Adipocyte (in vitro differentiated cells): ENCODE results near the gene CAPN9.
"Not testable (repeated sequence)": the region's sequence is repeated elsewhere in the genome, so short reads cannot be mapped to it uniquely, and the experiment has no call there.

Experiments used
- DNase-seq: peaks from one replicate; pipeline ENCODE4 v3.0.0-alpha.2; 2015; ENCODE audit warnings: low read depth
- H3K27me3 ChIP-seq: replicated peaks from 2 replicates; pipeline ENCODE4 v1.7.0; 2013; ENCODE audit warnings: mild to moderate bottlenecking, low read length, moderate library complexity; ENCODE audit not compliant: control insufficient read depth, insufficient read depth
- H3K36me3 ChIP-seq: 2 replicates; pipeline ENCODE4 v1.7.0; 2013; ENCODE audit warnings: low read length, mild to moderate bottlenecking, moderate library complexity; ENCODE audit not compliant: control insufficient read depth, insufficient read depth, severe bottlenecking
- H3K4me1 ChIP-seq: 2 replicates; pipeline ENCODE4 v1.7.0; 2013; ENCODE audit warnings: mild to moderate bottlenecking, low read length, moderate library complexity; ENCODE audit not compliant: control insufficient read depth, insufficient read depth
- H3K4me3 ChIP-seq: 2 replicates; pipeline ENCODE4 v1.7.0; 2013; ENCODE audit warnings: mild to moderate bottlenecking, low read length, moderate library complexity
- H3K9ac ChIP-seq: 2 replicates; pipeline ENCODE4 v1.7.0; 2013; ENCODE audit warnings: mild to moderate bottlenecking, low read length, moderate library complexity
- H3K9me3 ChIP-seq: 2 replicates; pipeline ENCODE4 v1.7.0; 2013; ENCODE audit warnings: mild to moderate bottlenecking, low read length, moderate library complexity; ENCODE audit not compliant: control insufficient read depth

Gene CAPN9

DNA sequence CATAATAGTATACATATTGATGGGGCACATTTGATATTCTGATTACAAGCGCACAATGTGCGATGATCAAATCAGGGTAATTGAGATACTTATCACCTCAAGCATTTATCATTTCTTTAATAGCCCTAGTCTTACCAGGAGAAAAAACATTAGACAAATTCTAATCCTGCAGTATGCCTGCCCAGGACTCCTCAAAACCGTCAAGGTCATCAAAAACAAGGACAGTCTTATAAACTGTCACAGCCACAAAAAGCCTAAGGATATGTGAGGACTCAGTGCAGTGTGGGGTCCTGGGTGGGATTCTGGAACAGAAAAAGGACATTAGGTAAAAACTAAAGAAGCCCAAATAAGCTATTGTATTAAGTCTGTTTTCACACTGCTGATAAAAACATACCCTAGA lies 19.1 kb downstream of the CAPN9 start:
- Histone ChIP-seq H3K4me3 (no peak overlapping the region), H3K36me3 (no peaks in the 10 kb centered on the region), H3K4me1 (peaks cover 4% of the 10 kb centered on the region), H3K9me3 (peaks cover 18% of the 10 kb centered on the region), H3K27me3 (peaks cover 9% of the 10 kb centered on the region), H3K9ac (no peak overlapping the region)
- no peak for DNase-seq

DNA sequence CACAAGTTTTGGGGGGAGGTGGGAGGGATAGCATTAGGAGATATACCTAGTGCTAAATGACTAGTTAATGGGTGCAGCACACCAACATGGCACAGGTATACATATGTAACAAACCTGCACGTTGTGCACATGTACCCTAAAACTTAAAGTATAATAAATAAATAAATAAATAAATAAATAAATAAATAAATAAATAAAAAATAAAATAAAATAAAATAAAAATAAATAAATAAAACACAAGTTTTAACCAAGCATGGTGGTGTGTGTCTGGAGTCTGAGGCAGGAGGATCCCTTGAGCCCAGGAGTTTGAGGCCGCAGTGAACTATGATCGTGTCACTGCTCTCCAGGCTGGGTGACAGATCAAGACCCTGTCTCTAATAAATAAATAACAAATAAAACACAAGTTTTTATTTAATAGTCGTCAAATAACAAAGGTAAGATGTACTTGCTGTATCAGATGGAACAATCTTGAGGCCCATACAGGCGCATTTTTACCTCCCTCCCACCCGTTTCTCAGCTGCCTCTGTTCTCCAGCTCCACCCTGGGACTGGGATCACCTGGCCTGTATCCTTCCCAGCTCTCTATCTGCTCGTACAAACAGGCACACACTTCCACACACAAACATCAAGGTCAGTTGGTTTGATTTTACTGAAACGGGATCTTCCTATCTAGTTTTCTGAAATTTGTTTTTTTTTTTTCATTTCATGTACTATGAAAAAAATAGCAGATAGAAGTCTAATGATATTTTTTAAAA lies 20.8 kb downstream of the CAPN9 start:
- not testable (repeated sequence) for H3K4me3 ChIP-seq, H3K27me3 ChIP-seq, DNase-seq, H3K9ac ChIP-seq, H3K36me3 ChIP-seq
- Histone ChIP-seq H3K4me1 (peaks cover 14% of the 10 kb centered on the region), H3K9me3 (peaks cover 18% of the 10 kb centered on the region)

DNA sequence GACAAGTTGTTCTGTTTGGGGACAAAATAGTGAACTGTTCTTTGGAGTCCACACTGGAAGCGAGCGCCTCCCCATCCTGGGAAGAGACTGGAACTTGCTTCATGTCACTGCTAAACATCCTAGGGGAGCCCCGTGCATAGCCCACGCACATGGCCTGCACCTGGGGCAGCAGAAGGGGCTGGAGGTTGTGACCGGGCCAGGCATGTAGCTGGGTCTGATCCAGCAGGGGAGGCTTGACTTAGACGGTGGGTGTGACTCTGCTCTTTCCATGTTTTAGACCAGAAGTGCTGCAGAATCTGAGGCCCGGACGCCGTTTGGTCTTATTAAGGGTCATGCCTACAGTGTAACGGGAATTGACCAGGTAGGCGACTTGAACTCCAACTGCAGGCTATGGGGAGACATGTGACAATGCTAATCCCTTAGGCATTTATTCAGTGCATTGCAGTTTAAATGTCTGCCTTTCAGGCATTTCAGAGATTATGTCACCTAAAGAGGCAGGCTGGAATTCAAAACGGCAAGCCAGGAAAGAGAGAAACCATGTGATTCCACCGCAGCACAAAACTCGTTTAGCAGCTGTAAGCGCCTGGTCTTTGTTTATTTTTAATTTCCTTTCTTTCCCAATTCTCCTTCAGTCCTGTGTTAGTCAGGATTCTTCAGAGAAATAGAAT lies 21.8 kb downstream of the CAPN9 start:
- no peak overlapping the region for H3K9ac ChIP-seq
- H3K9me3 ChIP-seq, result peaks cover 9% of the 10 kb centered on the region
- H3K27me3 ChIP-seq, result no peaks in the 10 kb centered on the region
- no peaks in the 10 kb centered on the region for H3K36me3 ChIP-seq
- peak; percentile 82 for DNase-seq
- H3K4me1 ChIP-seq, result peaks cover 15% of the 10 kb centered on the region
- H3K4me3 ChIP-seq, result no peak overlapping the region

DNA sequence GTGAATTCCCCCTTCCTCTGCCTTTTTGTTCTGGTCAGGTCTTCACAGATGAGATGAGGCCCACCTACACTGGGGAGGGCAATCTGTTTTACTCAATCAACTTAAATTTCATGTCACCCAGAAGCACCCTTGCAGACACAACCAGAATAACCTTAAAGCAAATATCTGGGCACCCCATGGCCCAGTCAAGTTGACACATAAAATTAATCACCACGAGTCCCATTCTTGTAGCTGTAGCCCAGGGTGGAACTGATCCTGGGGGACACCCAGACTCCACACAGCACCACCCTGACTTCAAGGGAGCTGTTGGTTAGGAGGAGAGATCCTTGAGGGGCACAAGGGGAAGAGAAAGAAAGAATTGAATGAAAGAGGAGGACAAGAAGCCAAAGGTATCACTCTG lies 23.1 kb downstream of the CAPN9 start:
- no peaks in the 10 kb centered on the region for H3K36me3 ChIP-seq
- H3K4me1 ChIP-seq, result peaks cover 15% of the 10 kb centered on the region
- peaks cover 6% of the 10 kb centered on the region for H3K9me3 ChIP-seq
- no peak overlapping the region for H3K4me3 ChIP-seq
- no peak for DNase-seq
- no peak overlapping the region for H3K9ac ChIP-seq
- no peaks in the 10 kb centered on the region for H3K27me3 ChIP-seq

DNA sequence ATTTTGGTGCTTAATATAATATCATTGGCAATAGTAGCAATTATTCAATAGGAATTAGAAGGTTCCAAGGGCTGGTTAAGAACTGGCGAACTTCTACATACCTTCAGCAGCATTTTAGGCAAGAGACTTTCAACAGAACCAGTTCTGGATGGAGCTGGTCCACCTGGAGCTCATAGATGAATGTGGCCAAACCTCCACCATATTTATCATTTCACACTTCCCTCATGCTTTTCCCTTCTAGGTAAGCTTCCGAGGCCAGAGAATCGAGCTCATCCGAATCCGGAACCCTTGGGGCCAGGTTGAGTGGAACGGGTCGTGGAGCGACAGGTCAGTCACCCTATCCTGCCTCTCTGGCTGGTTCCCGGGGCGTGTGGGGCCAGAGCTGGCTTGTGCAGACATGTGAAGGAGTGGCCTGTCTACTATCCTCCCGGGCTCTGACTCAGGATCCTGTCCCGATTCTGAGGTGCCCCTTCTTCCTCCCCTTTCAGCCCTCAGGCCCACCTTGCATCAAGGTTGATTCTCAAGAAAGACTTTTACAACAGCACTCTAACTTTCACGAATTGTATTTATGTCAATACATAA lies 24.7 kb downstream of the CAPN9 start:
- H3K4me3 ChIP-seq, result no peak overlapping the region
- peaks cover under 1% of the 10 kb centered on the region for H3K27me3 ChIP-seq
- DNase-seq, result no peak
- H3K36me3 ChIP-seq, result no peaks in the 10 kb centered on the region
- no peak overlapping the region for H3K9ac ChIP-seq
- H3K9me3 ChIP-seq, result peaks cover 6% of the 10 kb centered on the region
- peaks cover 15% of the 10 kb centered on the region for H3K4me1 ChIP-seq

DNA sequence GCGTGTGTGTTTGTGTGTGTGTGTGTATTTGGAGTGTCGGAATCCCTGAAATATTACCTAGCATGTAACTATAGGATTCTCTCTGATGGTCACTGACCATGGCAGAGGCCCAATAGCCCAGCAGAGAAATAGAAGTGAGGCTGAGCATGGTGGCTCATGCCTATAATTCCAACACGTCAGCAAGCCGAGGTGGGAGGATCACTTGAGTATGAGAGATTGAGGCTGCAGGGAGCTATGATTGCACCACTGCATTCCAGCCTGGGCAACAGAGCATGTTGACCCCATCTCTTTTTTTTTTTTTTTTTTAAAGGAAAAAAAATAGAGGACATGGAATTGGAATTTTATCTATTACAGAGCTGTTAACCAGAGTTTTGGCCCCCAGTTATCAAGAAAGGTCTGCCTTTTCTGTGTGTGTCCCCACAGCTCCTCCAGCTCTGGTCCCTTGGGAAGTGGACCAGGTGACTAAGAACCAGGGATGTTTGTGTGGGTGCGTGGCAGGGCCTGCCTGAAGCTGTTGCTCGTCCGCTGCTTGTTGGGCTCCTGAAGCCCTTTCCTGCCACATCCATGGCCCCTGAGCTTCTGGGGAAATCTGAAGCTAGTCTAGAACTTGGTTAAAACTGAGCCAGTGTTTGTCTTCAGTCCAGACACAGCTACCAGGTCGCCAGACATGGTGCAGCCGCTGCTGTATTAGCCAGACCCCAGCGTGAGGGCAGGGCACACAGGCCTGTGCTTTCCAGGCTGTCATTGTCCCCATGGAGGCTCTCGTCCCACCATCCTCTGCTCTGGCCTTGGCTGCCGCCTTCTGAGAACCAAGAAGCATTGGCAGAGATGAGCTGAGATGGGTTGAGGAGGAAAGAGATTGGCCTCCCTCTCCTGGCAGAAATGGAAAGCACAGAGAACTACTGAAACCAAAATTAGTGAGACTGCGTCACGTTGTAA lies 25.5 kb downstream of the CAPN9 start:
- peak; percentile 67 for DNase-seq
- Histone ChIP-seq H3K27me3 (peaks cover 9% of the 10 kb centered on the region), H3K36me3 (no peaks in the 10 kb centered on the region), H3K9ac (peak overlapping the region; percentile 35), H3K9me3 (peaks cover 6% of the 10 kb centered on the region), H3K4me3 (no peak overlapping the region), H3K4me1 (peaks cover 15% of the 10 kb centered on the region)

DNA sequence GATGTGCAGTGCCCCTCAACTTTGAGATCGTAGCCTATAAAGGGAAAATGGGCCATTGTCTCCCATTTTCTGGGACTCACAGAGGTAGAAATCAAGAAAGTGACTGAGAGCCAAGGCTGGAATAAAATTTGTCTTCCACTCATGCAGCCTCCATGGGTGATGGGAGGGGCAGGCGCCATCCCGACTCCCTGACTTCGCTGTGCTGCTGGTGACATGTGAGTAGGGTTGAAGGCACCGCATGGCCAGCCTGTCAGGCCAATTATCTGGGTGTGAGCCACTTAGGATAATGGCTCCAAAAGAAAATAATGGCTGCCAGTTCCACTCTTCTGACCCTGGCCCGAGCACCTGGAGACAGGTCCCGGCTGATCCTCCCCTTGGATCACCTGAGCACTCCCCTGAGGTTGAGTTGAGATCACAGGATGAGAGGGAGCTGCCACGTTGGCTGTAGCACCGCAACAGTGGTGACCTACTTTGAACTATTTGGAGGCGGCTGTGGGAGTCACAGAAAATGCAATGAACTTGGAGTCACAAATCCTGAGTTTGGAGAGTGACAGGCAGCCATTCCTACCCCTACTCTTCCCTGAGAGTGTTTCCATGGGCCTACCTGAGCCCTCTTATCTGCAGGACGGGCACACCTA lies 26.3 kb downstream of the CAPN9 start:
- H3K9me3 ChIP-seq, result peaks cover 6% of the 10 kb centered on the region
- peaks cover 15% of the 10 kb centered on the region for H3K27me3 ChIP-seq
- peaks cover 15% of the 10 kb centered on the region for H3K4me1 ChIP-seq
- no peak overlapping the region for H3K9ac ChIP-seq
- H3K36me3 ChIP-seq, result no peaks in the 10 kb centered on the region
- no peak overlapping the region for H3K4me3 ChIP-seq
- DNase-seq, result no peak

DNA sequence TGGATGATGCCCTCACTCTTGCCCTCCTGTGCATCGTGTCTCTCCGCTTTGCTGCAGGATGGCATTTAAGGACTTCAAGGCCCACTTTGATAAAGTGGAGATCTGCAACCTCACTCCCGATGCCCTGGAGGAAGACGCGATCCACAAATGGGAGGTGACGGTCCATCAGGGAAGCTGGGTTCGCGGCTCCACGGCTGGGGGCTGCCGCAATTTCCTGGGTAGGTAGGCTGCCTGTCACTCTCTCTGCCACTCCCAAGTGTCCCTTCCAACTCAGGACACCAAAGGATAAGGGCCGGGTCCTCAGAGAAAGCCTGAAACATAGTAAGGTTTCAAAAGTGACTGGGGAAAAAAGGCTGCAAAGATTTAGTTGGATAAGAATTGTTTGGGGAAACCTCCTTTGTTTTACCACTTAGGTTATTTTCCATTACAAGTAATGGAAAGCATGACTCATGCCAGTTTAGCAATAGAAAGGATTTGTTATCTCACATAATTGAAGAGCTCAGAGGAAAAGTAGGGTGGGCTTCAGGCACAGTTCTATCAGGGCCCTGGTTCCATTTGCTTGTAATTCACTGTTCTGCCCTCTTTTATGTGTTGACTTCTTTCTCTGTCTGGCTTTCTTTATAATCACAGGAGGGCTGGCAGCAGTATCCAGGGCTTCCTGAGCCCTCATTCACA lies 31.9 kb downstream of the CAPN9 start:
- H3K27me3 ChIP-seq, result peaks cover 15% of the 10 kb centered on the region
- no peak overlapping the region for H3K9ac ChIP-seq
- no peaks in the 10 kb centered on the region for H3K36me3 ChIP-seq
- no peaks in the 10 kb centered on the region for H3K9me3 ChIP-seq
- peak; percentile 43 for DNase-seq
- H3K4me1 ChIP-seq, result no peaks in the 10 kb centered on the region
- no peak overlapping the region for H3K4me3 ChIP-seq

DNA sequence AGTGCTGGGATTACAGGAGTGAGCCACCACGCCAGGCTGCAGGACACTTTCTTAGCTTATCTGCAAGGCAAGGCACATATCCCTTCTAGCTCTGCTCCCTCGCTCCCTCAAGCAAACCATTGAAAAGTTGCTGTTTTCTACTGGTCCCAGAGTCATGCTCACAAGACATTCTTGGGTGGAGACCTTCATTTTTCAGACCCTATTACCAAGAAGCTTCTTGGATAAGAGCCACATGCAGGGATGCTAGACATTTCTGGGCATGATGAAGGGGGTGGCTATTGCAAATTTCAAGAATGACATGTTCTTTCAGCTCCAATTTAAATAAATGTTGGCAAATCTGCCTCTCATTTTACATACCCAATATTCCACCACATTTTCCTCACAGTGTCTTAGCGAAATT lies 33.9 kb downstream of the CAPN9 start:
- DNase-seq, result no peak
- no peaks in the 10 kb centered on the region for H3K9me3 ChIP-seq
- no peak overlapping the region for H3K9ac ChIP-seq
- no peaks in the 10 kb centered on the region for H3K36me3 ChIP-seq
- H3K4me3 ChIP-seq, result no peak overlapping the region
- peaks cover 15% of the 10 kb centered on the region for H3K27me3 ChIP-seq
- no peaks in the 10 kb centered on the region for H3K4me1 ChIP-seq

DNA sequence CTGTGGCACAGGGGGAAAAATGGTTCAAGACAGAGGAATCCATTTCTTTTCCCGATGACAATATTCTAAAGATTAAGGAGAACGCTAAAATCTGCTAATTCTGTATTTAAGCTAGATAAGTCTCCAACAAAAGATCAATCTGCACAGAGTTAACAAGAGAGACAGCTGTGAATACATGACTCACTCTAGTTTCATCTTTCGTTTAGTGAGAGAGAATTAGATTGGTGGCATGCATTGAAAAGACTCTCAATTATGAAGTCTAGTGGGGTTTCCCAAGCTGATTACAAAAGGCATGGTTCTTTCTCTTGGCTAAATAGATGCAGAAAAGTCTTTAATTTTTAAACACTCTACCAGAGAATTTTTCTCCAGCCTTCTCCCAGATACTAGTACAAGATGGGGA lies 34.4 kb downstream of the CAPN9 start:
- H3K36me3 ChIP-seq, result no peaks in the 10 kb centered on the region
- H3K27me3 ChIP-seq, result peaks cover 15% of the 10 kb centered on the region
- no peaks in the 10 kb centered on the region for H3K4me1 ChIP-seq
- peak; percentile 36 for DNase-seq
- no peak overlapping the region for H3K9ac ChIP-seq
- H3K4me3 ChIP-seq, result no peak overlapping the region
- H3K9me3 ChIP-seq, result no peaks in the 10 kb centered on the region
